Nephron progenitor cell (in vitro differentiated cells): Measurements from ENCODE around the gene EPOP.

ENCODE experiments used
- DNase-seq: peaks from one replicate; pipeline ENCODE4 v3.0.0; 2021
- H3K27ac Mint-ChIP-seq: 2 replicates; pipeline ENCODE4 v1.8.0; 2021; ENCODE audit warnings: mild to moderate bottlenecking, moderate library complexity, mixed read lengths
- H3K27me3 Mint-ChIP-seq: 2 replicates; pipeline ENCODE4 v1.8.0; 2021; ENCODE audit warnings: mild to moderate bottlenecking, low read depth, mixed read lengths; ENCODE audit not compliant: poor library complexity
- H3K36me3 Mint-ChIP-seq: 2 replicates; pipeline ENCODE4 v1.8.0; 2021; ENCODE audit warnings: low read depth, mixed read lengths
- H3K4me1 Mint-ChIP-seq: 2 replicates; pipeline ENCODE4 v1.8.0; 2021; ENCODE audit warnings: mixed read lengths
- H3K4me3 Mint-ChIP-seq: 2 replicates; pipeline ENCODE4 v1.8.0; 2021; ENCODE audit warnings: mild to moderate bottlenecking, moderate library complexity, mixed read lengths
- H3K9me3 Mint-ChIP-seq: 2 replicates; pipeline ENCODE4 v1.8.0; 2021; ENCODE audit warnings: mild to moderate bottlenecking, moderate library complexity, mixed read lengths
- TF ChIP-seq, protein P1 (sequence below): fragments of 200-600 bp; sonication (generic); IDR thresholded peaks from 2 replicates; pipeline ENCODE4 v1.5.0; 2021; ENCODE audit warnings: antibody characterized with exemption

Gene EPOP

DNA sequence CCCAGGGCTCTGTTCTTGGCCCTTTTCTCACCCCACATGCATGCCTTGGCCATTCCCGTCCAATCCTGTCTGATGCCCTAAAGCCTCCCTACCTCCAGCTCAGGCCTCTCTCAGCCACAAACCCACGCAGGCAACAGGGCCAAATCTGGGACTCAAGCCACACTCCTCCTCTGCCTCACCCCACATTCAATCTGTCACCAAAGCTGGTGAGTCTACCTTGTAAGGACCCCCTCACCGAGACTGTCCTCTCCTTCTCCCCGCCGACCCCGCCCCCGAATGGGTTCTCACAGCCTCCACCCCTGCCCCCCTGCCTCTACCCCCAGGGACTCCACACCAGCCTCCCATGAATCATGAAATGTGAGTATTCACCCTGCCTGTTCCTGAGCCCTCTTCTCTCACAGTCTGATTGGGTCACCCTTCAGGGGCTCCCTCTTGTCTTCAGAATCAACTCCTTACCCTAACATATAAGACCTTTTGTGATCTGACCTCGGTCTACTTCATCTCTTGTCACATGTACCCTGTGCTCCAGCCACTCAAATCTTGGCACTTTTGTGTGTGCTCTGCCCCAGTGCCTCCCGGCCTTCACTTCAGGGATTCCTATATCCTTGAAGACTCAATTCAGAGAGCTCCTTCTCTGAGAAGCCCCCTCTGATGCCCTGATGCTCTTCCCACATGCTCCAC, 10.7 kb downstream of the EPOP start:
- DNase-seq: no peak
- TF ChIP-seq, protein P1, sequence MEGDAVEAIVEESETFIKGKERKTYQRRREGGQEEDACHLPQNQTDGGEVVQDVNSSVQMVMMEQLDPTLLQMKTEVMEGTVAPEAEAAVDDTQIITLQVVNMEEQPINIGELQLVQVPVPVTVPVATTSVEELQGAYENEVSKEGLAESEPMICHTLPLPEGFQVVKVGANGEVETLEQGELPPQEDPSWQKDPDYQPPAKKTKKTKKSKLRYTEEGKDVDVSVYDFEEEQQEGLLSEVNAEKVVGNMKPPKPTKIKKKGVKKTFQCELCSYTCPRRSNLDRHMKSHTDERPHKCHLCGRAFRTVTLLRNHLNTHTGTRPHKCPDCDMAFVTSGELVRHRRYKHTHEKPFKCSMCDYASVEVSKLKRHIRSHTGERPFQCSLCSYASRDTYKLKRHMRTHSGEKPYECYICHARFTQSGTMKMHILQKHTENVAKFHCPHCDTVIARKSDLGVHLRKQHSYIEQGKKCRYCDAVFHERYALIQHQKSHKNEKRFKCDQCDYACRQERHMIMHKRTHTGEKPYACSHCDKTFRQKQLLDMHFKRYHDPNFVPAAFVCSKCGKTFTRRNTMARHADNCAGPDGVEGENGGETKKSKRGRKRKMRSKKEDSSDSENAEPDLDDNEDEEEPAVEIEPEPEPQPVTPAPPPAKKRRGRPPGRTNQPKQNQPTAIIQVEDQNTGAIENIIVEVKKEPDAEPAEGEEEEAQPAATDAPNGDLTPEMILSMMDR: no peak
- Mint-ChIP-seq H3K9me3 (no peaks in the 10 kb centered on the region), H3K36me3 (no peaks in the 10 kb centered on the region), H3K4me3 (no peak overlapping the region), H3K27ac (no peak overlapping the region), H3K4me1 (peaks cover 46% of the 10 kb centered on the region), H3K27me3 (peaks cover 30% of the 10 kb centered on the region)

DNA sequence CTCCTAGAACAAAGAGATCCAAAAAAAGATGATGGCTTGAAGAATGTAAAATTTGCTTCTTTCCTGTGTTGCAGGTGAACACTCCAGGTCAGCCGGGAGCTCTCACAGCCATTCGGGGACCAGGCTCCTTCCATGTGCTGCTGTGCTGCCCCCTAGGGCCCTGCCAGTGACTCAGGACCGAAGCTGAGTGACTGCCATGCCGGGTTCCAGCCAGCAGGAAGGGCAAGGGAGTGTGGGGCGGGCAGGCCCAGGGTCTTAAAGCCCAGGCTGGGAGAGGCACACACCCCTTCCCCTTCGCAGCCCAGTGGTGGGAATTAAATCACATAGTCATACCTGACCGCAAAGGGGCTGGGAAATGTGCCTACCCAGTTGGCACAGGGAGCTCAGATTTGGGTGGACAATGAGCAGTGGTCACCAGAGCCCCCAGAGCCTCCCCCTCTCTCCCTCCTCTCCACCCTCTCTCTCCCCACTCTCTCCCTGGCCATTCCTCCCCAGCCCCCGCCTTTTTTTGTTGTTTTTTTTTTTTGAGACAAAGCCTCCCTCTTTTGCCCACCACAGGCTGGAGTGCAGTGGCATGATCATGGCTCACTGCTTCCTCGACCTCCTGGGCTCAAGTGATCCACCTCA, 11.5 kb downstream of the EPOP start:
- Mint-ChIP-seq H3K4me3 (no peak overlapping the region), H3K27me3 (peaks cover 22% of the 10 kb centered on the region), H3K9me3 (no peaks in the 10 kb centered on the region), H3K36me3 (no peaks in the 10 kb centered on the region), H3K4me1 (peaks cover 45% of the 10 kb centered on the region), H3K27ac (no peak overlapping the region)
- TF ChIP-seq, protein P1: peak; percentile 88
- DNase-seq: peak; percentile 82

DNA sequence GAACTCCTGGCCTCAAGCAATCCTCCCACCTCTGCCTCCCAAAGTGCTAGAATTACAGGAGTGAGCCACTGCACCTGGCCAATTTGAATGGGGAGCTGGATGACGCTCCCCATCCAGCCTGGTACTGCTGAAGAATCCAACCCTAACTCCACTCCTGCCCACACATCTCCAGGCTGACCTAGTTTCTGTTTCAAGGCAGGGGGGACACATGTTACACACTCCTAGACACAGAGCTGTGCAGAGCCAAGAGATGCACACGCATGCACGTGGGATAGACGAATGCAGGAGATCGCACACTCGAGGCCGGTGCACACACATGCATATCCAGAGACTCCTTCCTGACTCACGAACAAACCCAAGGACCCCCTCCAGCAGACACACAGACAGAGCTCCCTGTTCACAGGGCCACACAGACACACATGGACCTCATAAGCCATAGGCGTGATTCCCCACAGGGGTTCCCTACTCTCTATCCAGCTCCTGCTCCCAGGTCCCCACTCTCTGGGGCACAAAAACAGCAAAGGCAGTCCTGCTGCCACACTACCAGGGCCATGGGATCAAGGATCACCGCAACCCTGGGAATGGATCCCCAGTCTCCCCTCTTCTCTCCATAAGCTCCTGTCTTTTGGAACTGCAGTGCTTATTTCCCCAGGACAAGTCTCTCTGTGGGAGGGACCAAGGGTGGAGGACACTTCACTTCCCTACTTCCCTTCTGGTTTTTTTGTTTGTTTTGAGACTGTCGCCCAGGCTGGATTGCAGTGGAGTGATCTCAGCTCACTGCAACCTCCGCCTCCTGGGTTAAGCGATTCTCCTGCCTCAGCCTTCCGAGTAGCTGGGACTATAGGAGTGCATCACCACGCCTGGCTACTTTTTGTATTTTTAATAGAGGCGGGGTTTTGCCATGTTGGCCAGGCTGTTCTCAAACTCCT, 14.4 kb downstream of the EPOP start:
- Mint-ChIP-seq H3K4me1 (peaks cover 59% of the 10 kb centered on the region), H3K27me3 (peaks cover 17% of the 10 kb centered on the region), H3K9me3 (no peaks in the 10 kb centered on the region), H3K27ac (peak overlapping the region; percentile 75), H3K36me3 (no peaks in the 10 kb centered on the region), H3K4me3 (no peak overlapping the region)
- TF ChIP-seq, protein P1: no peak
- no peak for DNase-seq

DNA sequence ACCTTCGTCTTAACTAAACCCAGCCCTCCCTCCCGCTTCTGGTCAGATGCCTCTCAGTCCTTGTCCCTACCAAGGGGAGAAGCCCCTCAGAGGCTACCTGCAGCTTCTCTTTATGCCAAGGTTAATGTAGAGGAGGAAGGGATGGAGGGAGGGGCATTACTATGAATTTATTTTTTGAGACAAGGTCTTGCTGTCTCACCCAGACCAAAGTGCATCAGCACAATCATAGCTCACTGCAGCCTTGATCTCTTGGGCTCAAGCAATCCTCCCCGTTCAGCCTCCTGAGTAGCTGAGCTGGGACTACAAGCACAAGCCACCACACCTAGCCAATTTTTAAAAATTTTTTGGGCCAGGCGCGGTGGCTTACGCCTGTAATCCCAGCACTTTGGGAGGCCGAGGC, 15.3 kb downstream of the EPOP start:
- DNase-seq: no peak
- peaks cover 64% of the 10 kb centered on the region for H3K4me1 Mint-ChIP-seq
- H3K9me3 Mint-ChIP-seq: no peaks in the 10 kb centered on the region
- H3K27ac Mint-ChIP-seq: no peak overlapping the region
- H3K27me3 Mint-ChIP-seq: peaks cover 12% of the 10 kb centered on the region
- H3K36me3 Mint-ChIP-seq: no peaks in the 10 kb centered on the region
- H3K4me3 Mint-ChIP-seq: no peak overlapping the region
- TF ChIP-seq, protein P1: no peak

DNA sequence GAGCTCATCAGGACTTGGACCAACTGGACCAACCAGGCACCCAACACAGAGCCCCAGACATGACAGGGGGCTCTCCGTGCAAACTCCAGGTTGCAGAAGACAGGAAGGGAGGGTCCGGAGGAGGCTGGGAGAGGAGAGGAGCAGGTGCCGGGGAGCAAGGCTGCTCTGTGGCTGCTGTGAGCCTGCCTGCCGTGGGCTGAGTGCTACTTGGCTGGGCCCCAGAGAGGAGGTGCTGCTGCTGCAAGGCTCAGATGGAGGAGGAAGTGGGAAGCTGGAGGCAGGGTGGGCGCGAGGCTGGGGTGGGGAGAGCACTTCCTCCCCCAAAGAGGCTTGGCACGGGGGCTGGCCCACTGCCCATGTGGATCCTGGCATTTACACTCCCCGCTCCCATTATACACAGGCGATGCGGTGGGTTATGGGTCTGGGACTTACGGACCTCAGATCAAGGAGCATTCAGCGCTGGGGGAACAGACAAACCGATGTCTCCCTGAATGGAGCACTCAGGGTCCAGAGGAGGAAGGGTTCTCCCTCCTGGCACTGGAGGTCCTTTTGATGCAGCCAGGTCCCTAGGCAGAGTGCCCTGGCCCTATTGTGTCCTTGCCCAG, 15.9 kb downstream of the EPOP start:
- Mint-ChIP-seq H3K27me3 (peaks cover 11% of the 10 kb centered on the region), H3K27ac (no peak overlapping the region), H3K36me3 (no peaks in the 10 kb centered on the region)

More for the DNA sequence above, 15.9 kb downstream of the EPOP start:
- no peaks in the 10 kb centered on the region for H3K9me3 Mint-ChIP-seq
- DNase-seq: no peak
- no peak overlapping the region for H3K4me3 Mint-ChIP-seq
- TF ChIP-seq, protein P1: no peak
- H3K4me1 Mint-ChIP-seq: peaks cover 64% of the 10 kb centered on the region
